ENCODE results near the gene AHRR. TPM values are rescaled to one million over a fixed set of nuclear protein-coding genes. Genes with fewer than 3 reads are reported as not detected.
"Not testable (repeated sequence)": the region's sequence is repeated elsewhere in the genome, so short reads cannot be mapped to it uniquely, and the experiment has no call there.

Gene AHRR
- total RNA-seq, 1 donor from 2014 or later, result 1.4 TPM

- DNase-seq, result no peak
These were observed 155.7 kb downstream of the AHRR start for GRCh38 chr5:477247-477646.

GRCh38 chr5:477871-478270 is 156.4 kb downstream of the AHRR start:
- DNase-seq, result no peak

- no peak for DNase-seq
These were observed 157.0 kb downstream of the AHRR start for GRCh38 chr5:478369-478981.

- no peak for DNase-seq
These were observed 157.5 kb downstream of the AHRR start for GRCh38 chr5:478982-479535.

- DNase-seq, result no peak
These were observed 158.2 kb downstream of the AHRR start for GRCh38 chr5:479566-480319.

- no peak for DNase-seq
These were observed 159.8 kb downstream of the AHRR start for GRCh38 chr5:481347-481746.

- DNase-seq, result no peak
These were observed 160.5 kb downstream of the AHRR start for GRCh38 chr5:482021-482420.

GRCh38 chr5:482506-482905 is 161.0 kb downstream of the AHRR start:
- DNase-seq, result no peak

- no peak for DNase-seq
These were observed 161.5 kb downstream of the AHRR start for GRCh38 chr5:483011-483410.

- DNase-seq, result no peak
These were observed 162.1 kb downstream of the AHRR start for GRCh38 chr5:483434-484140.

GRCh38 chr5:484556-484955 is 163.0 kb downstream of the AHRR start:
- DNase-seq, result no peak

GRCh38 chr5:485113-485945 is 163.8 kb downstream of the AHRR start:
- no peak for DNase-seq

GRCh38 chr5:485946-486491 is 164.5 kb downstream of the AHRR start:
- DNase-seq, result no peak

- DNase-seq, result not testable (repeated sequence)
These were observed 165.1 kb downstream of the AHRR start for GRCh38 chr5:486597-486996.

Other genes with a start within 250 kb of the AHRR start
- gene PLEKHG4B, start 229.5 kb upstream of the AHRR start, total RNA-seq, result 6.2 TPM
- not detected for gene LRRC14B, start 130.2 kb upstream of the AHRR start, total RNA-seq
- 6.7 TPM for gene CCDC127, start 103.6 kb upstream of the AHRR start, total RNA-seq
- 74.4 TPM for gene SDHA, start 103.4 kb upstream of the AHRR start, total RNA-seq
- gene PDCD6, start 50.1 kb upstream of the AHRR start, total RNA-seq, result 63.9 TPM
- gene EXOC3, start 121.5 kb downstream of the AHRR start, total RNA-seq, result 21.5 TPM
- 1.4 TPM for gene SLC9A3, start 202.7 kb downstream of the AHRR start, total RNA-seq

All from occipital lobe (tissue), 2 donors.